ENCODE results near the gene ZNF646. TPM values are rescaled to one million over a fixed set of nuclear protein-coding genes. Genes with fewer than 3 reads are reported as not detected.

Gene ZNF646
- total RNA-seq, 1 experiment from 2014 or later, result 26.8 TPM

- POLR2A ChIA-PET, result no interaction called here
- TF ChIP-seq CTCF (IDR thresholded peaks at IDR 0.05) (no peak), SIN3A (IDR thresholded peaks at IDR 0.05; ENCODE audit: borderline replicate concordance, insufficient read depth, low read depth, low read length) (no peak), TCF7L2 (IDR thresholded peaks at IDR 0.05; ENCODE audit: low read depth, low read length) (no peak), REST (IDR thresholded peaks at IDR 0.05; ENCODE audit: insufficient read depth in 1 of 2, low read depth in 2 of 2, low read length in 1 of 2) (no peak), POLR2AphosphoS5 (IDR thresholded peaks at IDR 0.05; ENCODE audit: low read depth, low read length) (no peak)
- H3K27ac ChIP-seq (ENCODE audit: low read length), result no peak overlapping the region
- in situ Hi-C loops (cut with HindIII; ENCODE audit: low pct_unique_long_range_greater_than_20kb, low sequenced_read_pairs), result no loop called here
- H3K4me3 ChIP-seq (ENCODE audit: low read depth in 2 of 2, low read length in 2 of 2), result no peak overlapping the region
- no peaks in the 10 kb centered on the region for H3K27me3 ChIP-seq (ENCODE audit: control insufficient read depth, insufficient read depth, low read length)
- CTCF ChIA-PET, result interaction anchor here (0.6 kb wide), 2 partner anchors 39 to 355 kb away, joined by 5 to 8 read pairs; partner anchors contain the start of gene ZNF843
- DNase-seq (ENCODE audit: low read depth, low spot score) (no peak), ATAC-seq (no peak)
- BruUV-seq (replicated peaks), result no TSS peak
- H3K9me3 ChIP-seq (ENCODE audit: control insufficient read depth, insufficient read depth, low read depth, low read length), result no peaks in the 10 kb centered on the region
- no peaks in the 10 kb centered on the region for H3K36me3 ChIP-seq (ENCODE audit: control insufficient read depth, insufficient read depth, low read length)
- no peaks in the 10 kb centered on the region; the same call in 1 of the 2 replicates for H3K4me1 ChIP-seq (ENCODE audit: control insufficient read depth, insufficient read depth, low read length)
- intact Hi-C loops (cut with micrococcal nuclease; ENCODE audit: unreplicated experiment), result no loop called here
Measured at GRCh38 chr16:31087971-31088370, 13.7 kb downstream of the ZNF646 start.

DNA sequence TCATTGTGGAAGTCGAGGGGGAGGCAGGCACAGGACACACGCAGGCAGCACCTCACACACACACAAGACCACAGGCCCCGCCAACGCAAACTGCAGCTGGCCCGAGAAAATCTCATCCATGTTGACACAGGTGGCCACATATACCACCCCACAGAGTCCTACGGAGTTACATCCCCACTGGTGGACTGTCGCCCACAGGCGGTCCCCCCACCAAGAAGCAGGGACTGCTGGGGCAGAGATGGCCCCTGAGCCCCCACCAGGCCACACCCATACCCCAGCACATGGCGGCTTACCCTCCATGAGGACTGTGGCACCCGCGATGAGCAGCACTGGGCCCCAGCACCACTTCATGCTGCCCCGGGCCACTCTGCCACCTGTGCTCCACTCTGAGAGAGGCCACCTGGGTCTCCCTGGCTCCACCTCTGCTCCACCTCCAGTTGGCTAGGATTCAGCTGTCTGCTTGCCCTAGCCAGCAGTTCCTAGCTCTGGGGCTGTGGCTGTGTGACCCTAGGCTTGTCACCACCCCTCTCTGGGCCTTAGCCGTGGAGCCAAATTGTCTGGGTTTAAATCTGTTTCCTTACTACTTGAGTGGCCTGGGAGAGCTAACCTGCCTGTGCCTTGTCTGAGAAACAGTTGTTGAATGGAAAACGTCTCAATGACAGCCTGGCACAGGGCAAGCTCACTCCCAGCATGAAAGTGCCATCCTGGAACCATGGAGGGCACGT, 14.4 kb downstream of the ZNF646 start, which contains the start of gene PRSS53:
Gene PRSS53 (minus strand): TSS at position 485 of the 725 bp plus-strand sequence. CDS start 134 bp downstream, at position 351.
- Histone ChIP-seq H3K36me3 (ENCODE audit: control insufficient read depth, insufficient read depth, low read length) (no peaks in the 10 kb centered on the region), H3K4me3 (ENCODE audit: low read depth in 2 of 2, low read length in 2 of 2) (no peak within 1 kb of the TSS), H3K27me3 (ENCODE audit: control insufficient read depth, insufficient read depth, low read length) (no peaks in the 10 kb centered on the region), H3K27ac (ENCODE audit: low read length) (no peak within 1 kb of the TSS), H3K9me3 (ENCODE audit: control insufficient read depth, insufficient read depth, low read depth, low read length) (no peaks in the 10 kb centered on the region), H3K4me1 (ENCODE audit: control insufficient read depth, insufficient read depth, low read length) (peaks cover 4% of the 10 kb centered on the region; the same call in 1 of the 2 replicates)
- POLR2A ChIA-PET, result interaction anchor here (0.5 kb wide), 1 partner anchor 349 kb away, joined by 3 read pairs; no protein-coding TSS in a partner anchor
- intact Hi-C loops (cut with micrococcal nuclease; ENCODE audit: unreplicated experiment) (no loop called here), in situ Hi-C loops (cut with HindIII; ENCODE audit: low pct_unique_long_range_greater_than_20kb, low sequenced_read_pairs) (no loop called here)
- no TSS peak for BruUV-seq (replicated peaks)
- no peak for DNase-seq (ENCODE audit: low read depth, low spot score)
- ATAC-seq, result no peak
- CTCF ChIA-PET, result no interaction called here
- TF ChIP-seq SIN3A (IDR thresholded peaks at IDR 0.05; ENCODE audit: borderline replicate concordance, insufficient read depth, low read depth, low read length) (no peak), POLR2AphosphoS5 (IDR thresholded peaks at IDR 0.05; ENCODE audit: low read depth, low read length) (no peak; the same call in 1 of the 2 replicates), TCF7L2 (IDR thresholded peaks at IDR 0.05; ENCODE audit: low read depth, low read length) (no peak), REST (IDR thresholded peaks at IDR 0.05; ENCODE audit: insufficient read depth in 1 of 2, low read depth in 2 of 2, low read length in 1 of 2) (no peak), CTCF (IDR thresholded peaks at IDR 0.05) (no peak)

All from Panc1 (cell line).